ENCODE results near the gene DLGAP1. TPM values are rescaled to one million over a fixed set of nuclear protein-coding genes. Genes with fewer than 3 reads are reported as not detected.

DLGAP1 gene
- total and polyA plus RNA-seq, 2 of the 13 experiments (the other 11 are each of a cell fraction or from before 2014, with no cell fraction given), result 0.01 TPM; not detected in 1

GRCh38 chr18:3966246-3966641 lies 488.9 kb downstream of the DLGAP1 start:
- Histone ChIP-seq H4K20me1 (ENCODE audit: insufficient read depth, low read length) (no peaks in the 10 kb centered on the region), H3K27me3 (ENCODE audit: control insufficient read depth in 1 of 2, insufficient read depth in 2 of 2, low read length in 2 of 2) (peaks cover 0 to 5% of the 10 kb centered on the region in 2 experiments; a peak in 2 of 5 replicates), H3K36me3 (replicated peaks in 1 of 2; ENCODE audit: control insufficient read depth in 1 of 2, insufficient read depth in 2 of 2, low read length in 2 of 2) (no peaks in the 10 kb centered on the region), H3K27ac (ENCODE audit: extremely low read length, insufficient read depth, low read length) (no peak overlapping the region), H2AFZ (ENCODE audit: low read length) (no peak overlapping the region), H3K79me2 (ENCODE audit: insufficient read depth, low read length) (no peaks in the 10 kb centered on the region), H3K4me3 (replicated peaks in 1 of 3; ENCODE audit: insufficient read depth in 1 of 3, low read depth in 2 of 3, low read length in 3 of 3) (no peak overlapping the region), H3K9me3 (ENCODE audit: low read length) (no peaks in the 10 kb centered on the region), H3K9ac (ENCODE audit: insufficient read depth, low read depth, low read length) (no peak overlapping the region), H3K4me1 (ENCODE audit: insufficient read depth, low read length) (no peaks in the 10 kb centered on the region), H3K4me2 (ENCODE audit: low read depth, low read length) (no peak overlapping the region)
- FAIRE-seq (no peak), ATAC-seq (no peak), DNase-seq (ENCODE audit: low spot score) (no peak)
- WGBS (ENCODE audit: low lambda C conversion rate), result 3% methylated on average over 2 of the region's 2 CpGs
- in situ Hi-C loops (cut with HindIII; ENCODE audit: extremely low pct_ligation_motif_present, low pct_unique_long_range_greater_than_20kb) (no loop called here), intact Hi-C loops (cut with micrococcal nuclease; ENCODE audit: unreplicated experiment) (no loop called here)
- BruUV-seq (replicated peaks), result no TSS peak
- ChIA-PET CTCF (ENCODE audit: low intra/inter-chr PET ratio, low total read pairs) (no interaction called here), POLR2A (no interaction called here)
- TF ChIP-seq, protein P1, sequence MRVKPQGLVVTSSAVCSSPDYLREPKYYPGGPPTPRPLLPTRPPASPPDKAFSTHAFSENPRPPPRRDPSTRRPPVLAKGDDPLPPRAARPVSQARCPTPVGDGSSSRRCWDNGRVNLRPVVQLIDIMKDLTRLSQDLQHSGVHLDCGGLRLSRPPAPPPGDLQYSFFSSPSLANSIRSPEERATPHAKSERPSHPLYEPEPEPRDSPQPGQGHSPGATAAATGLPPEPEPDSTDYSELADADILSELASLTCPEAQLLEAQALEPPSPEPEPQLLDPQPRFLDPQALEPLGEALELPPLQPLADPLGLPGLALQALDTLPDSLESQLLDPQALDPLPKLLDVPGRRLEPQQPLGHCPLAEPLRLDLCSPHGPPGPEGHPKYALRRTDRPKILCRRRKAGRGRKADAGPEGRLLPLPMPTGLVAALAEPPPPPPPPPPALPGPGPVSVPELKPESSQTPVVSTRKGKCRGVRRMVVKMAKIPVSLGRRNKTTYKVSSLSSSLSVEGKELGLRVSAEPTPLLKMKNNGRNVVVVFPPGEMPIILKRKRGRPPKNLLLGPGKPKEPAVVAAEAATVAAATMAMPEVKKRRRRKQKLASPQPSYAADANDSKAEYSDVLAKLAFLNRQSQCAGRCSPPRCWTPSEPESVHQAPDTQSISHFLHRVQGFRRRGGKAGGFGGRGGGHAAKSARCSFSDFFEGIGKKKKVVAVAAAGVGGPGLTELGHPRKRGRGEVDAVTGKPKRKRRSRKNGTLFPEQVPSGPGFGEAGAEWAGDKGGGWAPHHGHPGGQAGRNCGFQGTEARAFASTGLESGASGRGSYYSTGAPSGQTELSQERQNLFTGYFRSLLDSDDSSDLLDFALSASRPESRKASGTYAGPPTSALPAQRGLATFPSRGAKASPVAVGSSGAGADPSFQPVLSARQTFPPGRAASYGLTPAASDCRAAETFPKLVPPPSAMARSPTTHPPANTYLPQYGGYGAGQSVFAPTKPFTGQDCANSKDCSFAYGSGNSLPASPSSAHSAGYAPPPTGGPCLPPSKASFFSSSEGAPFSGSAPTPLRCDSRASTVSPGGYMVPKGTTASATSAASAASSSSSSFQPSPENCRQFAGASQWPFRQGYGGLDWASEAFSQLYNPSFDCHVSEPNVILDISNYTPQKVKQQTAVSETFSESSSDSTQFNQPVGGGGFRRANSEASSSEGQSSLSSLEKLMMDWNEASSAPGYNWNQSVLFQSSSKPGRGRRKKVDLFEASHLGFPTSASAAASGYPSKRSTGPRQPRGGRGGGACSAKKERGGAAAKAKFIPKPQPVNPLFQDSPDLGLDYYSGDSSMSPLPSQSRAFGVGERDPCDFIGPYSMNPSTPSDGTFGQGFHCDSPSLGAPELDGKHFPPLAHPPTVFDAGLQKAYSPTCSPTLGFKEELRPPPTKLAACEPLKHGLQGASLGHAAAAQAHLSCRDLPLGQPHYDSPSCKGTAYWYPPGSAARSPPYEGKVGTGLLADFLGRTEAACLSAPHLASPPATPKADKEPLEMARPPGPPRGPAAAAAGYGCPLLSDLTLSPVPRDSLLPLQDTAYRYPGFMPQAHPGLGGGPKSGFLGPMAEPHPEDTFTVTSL (CRISPR knock-in tag; IDR thresholded peaks at IDR 0.05; ENCODE audit: borderline replicate concordance), result no peak

DNA sequence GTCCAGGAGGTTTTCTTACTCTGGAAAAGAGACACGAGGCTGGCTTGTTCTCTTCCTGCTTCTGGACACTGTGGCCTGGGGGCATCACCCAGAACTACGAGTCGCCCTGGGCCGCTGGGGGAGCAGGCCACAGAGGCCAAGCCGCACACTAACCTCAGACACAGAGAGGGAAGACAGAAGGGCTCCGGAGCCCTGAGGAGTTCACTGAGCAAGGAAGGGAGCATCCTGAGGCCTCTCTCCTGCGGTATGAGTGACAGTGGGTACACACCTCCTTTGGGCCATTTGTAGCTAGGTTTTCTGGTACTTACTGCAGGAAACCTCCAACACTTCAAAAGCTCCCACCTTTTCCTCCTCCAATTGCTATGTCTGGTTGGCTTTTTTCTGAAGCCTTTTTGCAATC lies 494.1 kb downstream of the DLGAP1 start:
- Histone ChIP-seq H3K27me3 (ENCODE audit: control insufficient read depth in 1 of 2, insufficient read depth in 2 of 2, low read length in 2 of 2) (peaks cover 0 to 6% of the 10 kb centered on the region in 2 experiments; a peak in 1 of 5 replicates), H3K4me3 (replicated peaks in 1 of 3; ENCODE audit: insufficient read depth in 1 of 3, low read depth in 2 of 3, low read length in 3 of 3) (no peak overlapping the region), H3K79me2 (ENCODE audit: insufficient read depth, low read length) (no peaks in the 10 kb centered on the region), H4K20me1 (ENCODE audit: insufficient read depth, low read length) (no peaks in the 10 kb centered on the region), H3K9ac (ENCODE audit: insufficient read depth, low read depth, low read length) (no peak overlapping the region), H3K4me1 (ENCODE audit: insufficient read depth, low read length) (no peaks in the 10 kb centered on the region), H3K4me2 (ENCODE audit: low read depth, low read length) (no peak overlapping the region), H2AFZ (ENCODE audit: low read length) (no peak overlapping the region), H3K36me3 (replicated peaks in 1 of 2; ENCODE audit: control insufficient read depth in 1 of 2, insufficient read depth in 2 of 2, low read length in 2 of 2) (no peaks in the 10 kb centered on the region), H3K27ac (ENCODE audit: extremely low read length, insufficient read depth, low read length) (no peak overlapping the region), H3K9me3 (ENCODE audit: low read length) (no peaks in the 10 kb centered on the region)
- no peak for FAIRE-seq
- ChIA-PET POLR2A (no interaction called here), CTCF (ENCODE audit: low intra/inter-chr PET ratio, low total read pairs) (no interaction called here)
- no peak for DNase-seq (ENCODE audit: low spot score)
- WGBS (ENCODE audit: low lambda C conversion rate), result 8% methylated on average over 5 of the region's 7 CpGs
- no TSS peak for BruUV-seq (replicated peaks)
- intact Hi-C loops (cut with micrococcal nuclease; ENCODE audit: unreplicated experiment), result loop anchor here (1.0 kb wide), 1 partner anchor 38 kb away; no protein-coding TSS in a partner anchor
- in situ Hi-C loops (cut with HindIII; ENCODE audit: extremely low pct_ligation_motif_present, low pct_unique_long_range_greater_than_20kb), result no loop called here
- no peak for ATAC-seq
- TF ChIP-seq, protein P2, sequence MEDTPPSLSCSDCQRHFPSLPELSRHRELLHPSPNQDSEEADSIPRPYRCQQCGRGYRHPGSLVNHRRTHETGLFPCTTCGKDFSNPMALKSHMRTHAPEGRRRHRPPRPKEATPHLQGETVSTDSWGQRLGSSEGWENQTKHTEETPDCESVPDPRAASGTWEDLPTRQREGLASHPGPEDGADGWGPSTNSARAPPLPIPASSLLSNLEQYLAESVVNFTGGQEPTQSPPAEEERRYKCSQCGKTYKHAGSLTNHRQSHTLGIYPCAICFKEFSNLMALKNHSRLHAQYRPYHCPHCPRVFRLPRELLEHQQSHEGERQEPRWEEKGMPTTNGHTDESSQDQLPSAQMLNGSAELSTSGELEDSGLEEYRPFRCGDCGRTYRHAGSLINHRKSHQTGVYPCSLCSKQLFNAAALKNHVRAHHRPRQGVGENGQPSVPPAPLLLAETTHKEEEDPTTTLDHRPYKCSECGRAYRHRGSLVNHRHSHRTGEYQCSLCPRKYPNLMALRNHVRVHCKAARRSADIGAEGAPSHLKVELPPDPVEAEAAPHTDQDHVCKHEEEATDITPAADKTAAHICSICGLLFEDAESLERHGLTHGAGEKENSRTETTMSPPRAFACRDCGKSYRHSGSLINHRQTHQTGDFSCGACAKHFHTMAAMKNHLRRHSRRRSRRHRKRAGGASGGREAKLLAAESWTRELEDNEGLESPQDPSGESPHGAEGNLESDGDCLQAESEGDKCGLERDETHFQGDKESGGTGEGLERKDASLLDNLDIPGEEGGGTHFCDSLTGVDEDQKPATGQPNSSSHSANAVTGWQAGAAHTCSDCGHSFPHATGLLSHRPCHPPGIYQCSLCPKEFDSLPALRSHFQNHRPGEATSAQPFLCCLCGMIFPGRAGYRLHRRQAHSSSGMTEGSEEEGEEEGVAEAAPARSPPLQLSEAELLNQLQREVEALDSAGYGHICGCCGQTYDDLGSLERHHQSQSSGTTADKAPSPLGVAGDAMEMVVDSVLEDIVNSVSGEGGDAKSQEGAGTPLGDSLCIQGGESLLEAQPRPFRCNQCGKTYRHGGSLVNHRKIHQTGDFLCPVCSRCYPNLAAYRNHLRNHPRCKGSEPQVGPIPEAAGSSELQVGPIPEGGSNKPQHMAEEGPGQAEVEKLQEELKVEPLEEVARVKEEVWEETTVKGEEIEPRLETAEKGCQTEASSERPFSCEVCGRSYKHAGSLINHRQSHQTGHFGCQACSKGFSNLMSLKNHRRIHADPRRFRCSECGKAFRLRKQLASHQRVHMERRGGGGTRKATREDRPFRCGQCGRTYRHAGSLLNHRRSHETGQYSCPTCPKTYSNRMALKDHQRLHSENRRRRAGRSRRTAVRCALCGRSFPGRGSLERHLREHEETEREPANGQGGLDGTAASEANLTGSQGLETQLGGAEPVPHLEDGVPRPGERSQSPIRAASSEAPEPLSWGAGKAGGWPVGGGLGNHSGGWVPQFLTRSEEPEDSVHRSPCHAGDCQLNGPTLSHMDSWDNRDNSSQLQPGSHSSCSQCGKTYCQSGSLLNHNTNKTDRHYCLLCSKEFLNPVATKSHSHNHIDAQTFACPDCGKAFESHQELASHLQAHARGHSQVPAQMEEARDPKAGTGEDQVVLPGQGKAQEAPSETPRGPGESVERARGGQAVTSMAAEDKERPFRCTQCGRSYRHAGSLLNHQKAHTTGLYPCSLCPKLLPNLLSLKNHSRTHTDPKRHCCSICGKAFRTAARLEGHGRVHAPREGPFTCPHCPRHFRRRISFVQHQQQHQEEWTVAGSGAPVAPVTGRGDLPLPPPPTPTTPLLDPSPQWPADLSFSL (CRISPR knock-in tag; IDR thresholded peaks at IDR 0.05), result no peak
- TF ChIP-seq SP2 (CRISPR knock-in tag; IDR thresholded peaks at IDR 0.05) (no peak), YEATS2 (CRISPR knock-in tag; IDR thresholded peaks at IDR 0.05; ENCODE audit: borderline replicate concordance) (no peak), CCDC6 (CRISPR knock-in tag; IDR thresholded peaks at IDR 0.05) (no peak), SUZ12 (IDR thresholded peaks at IDR 0.05; ENCODE audit: low read depth, low read length) (no peak)

Data from HepG2 (cell line).